Stimulated activated naive CD4-positive, alpha-beta T cell treated with Interleukin-2 at 50 U/mL for 16 hours (primary cell): ENCODE measurements around the gene SMCO4.

Source experiments
- DNase-seq: peaks from one replicate; lab custom pipeline; 2025; lab: John Stamatoyannopoulos, UW

SMCO4 gene

GRCh38 chr11:93528757-93529645, 14.2 kb downstream of the SMCO4 start:
- no peak for DNase-seq

GRCh38 chr11:93528252-93528651, 14.9 kb downstream of the SMCO4 start:
- DNase-seq: no peak

- no peak for DNase-seq
Measured at GRCh38 chr11:93526641-93527583, 16.3 kb downstream of the SMCO4 start.

- no peak for DNase-seq
Measured at GRCh38 chr11:93526346-93526633, 16.9 kb downstream of the SMCO4 start.

GRCh38 chr11:93525601-93526345, 17.4 kb downstream of the SMCO4 start:
- DNase-seq: no peak

- DNase-seq: no peak
Measured at GRCh38 chr11:93524858-93525257, 18.3 kb downstream of the SMCO4 start.

- DNase-seq: no peak
Measured at GRCh38 chr11:93524173-93524536, 19.0 kb downstream of the SMCO4 start.

- no peak for DNase-seq
Measured at GRCh38 chr11:93520726-93521509, 22.3 kb downstream of the SMCO4 start.

- DNase-seq: no peak
Measured at GRCh38 chr11:93519179-93519578, 24.0 kb downstream of the SMCO4 start.

GRCh38 chr11:93518081-93518480, 25.1 kb downstream of the SMCO4 start:
- DNase-seq: no peak

GRCh38 chr11:93517611-93518010, 25.6 kb downstream of the SMCO4 start:
- no peak for DNase-seq

GRCh38 chr11:93517041-93517440, 26.1 kb downstream of the SMCO4 start:
- no peak for DNase-seq

GRCh38 chr11:93515441-93516025, 27.7 kb downstream of the SMCO4 start:
- no peak for DNase-seq

GRCh38 chr11:93514712-93515111, 28.5 kb downstream of the SMCO4 start:
- DNase-seq: no peak

GRCh38 chr11:93513772-93514171, 29.4 kb downstream of the SMCO4 start:
- no peak for DNase-seq

GRCh38 chr11:93512949-93513667, 30.1 kb downstream of the SMCO4 start:
- DNase-seq: no peak

- DNase-seq: no peak
Measured at GRCh38 chr11:93512073-93512475, 31.1 kb downstream of the SMCO4 start.

GRCh38 chr11:93510196-93510873, 32.9 kb downstream of the SMCO4 start:
- DNase-seq: no peak

- no peak for DNase-seq
Measured at GRCh38 chr11:93507517-93507916, 35.7 kb downstream of the SMCO4 start.

- DNase-seq: no peak
Measured at GRCh38 chr11:93505703-93506102, 37.5 kb downstream of the SMCO4 start.
